Subcutaneous adipose tissue (tissue), 4 donors: Measurements from ENCODE around the gene CAD. TPM values are rescaled to one million over a fixed set of nuclear protein-coding genes. Genes with fewer than 3 reads are reported as not detected.

Source experiments
- CTCF ChIP-seq: fragments of 450-650 bp; IDR thresholded peaks from one replicate; pipeline ENCODE4 v1.5.1; 2016; ENCODE audit warnings: low read depth, mild to moderate bottlenecking, control low read depth, antibody characterized with exemption, moderate library complexity
- total RNA-seq, 4 donors: library from RNA; depleted of rRNA; stranded (reverse); fragments of >200 nt; gene quantifications; one replicate each; pipeline ENCODE4 v1.1.0, GENCODE V29; 2016

Gene CAD
- total RNA-seq, 4 donors from 2014 or later, result 10.2 to 17.3 (median 13.9) TPM

- TF ChIP-seq CTCF, result no peak
Observed at GRCh38 chr2:27255187-27255586, 38.0 kb downstream of the CAD start.

GRCh38 chr2:27255660-27256059 lies 38.5 kb downstream of the CAD start:
- no peak for TF ChIP-seq CTCF

GRCh38 chr2:27256855-27257454 lies 39.8 kb downstream of the CAD start:
- TF ChIP-seq CTCF, result no peak

- TF ChIP-seq CTCF, result no peak
Observed at GRCh38 chr2:27258051-27258450, 40.9 kb downstream of the CAD start.

- no peak for TF ChIP-seq CTCF
Observed at GRCh38 chr2:27261241-27261925, 44.2 kb downstream of the CAD start.

- TF ChIP-seq CTCF, result no peak
Observed at GRCh38 chr2:27261926-27262298, 44.7 kb downstream of the CAD start.

GRCh38 chr2:27262379-27263286 lies 45.5 kb downstream of the CAD start, which contains the start of gene SLC30A3:
SLC30A3 (minus strand) TSS chr2:27263047; CDS start chr2:27262906, 141 bp downstream.
- TF ChIP-seq CTCF, result no peak
